GM21526 (cell line): Measurements from ENCODE around the gene STEAP4.
A peak's percentile ranks its signal among the peaks of the same experiment; 100 is the strongest.

Source experiments
- ATAC-seq: cut with Tn5 transposase; IDR thresholded peaks from one replicate; pipeline ENCODE4 v1.9.1; 2021; ENCODE audit warnings: moderate library complexity; ENCODE audit not compliant: unreplicated experiment, low FRiP score

The STEAP4 gene

DNA sequence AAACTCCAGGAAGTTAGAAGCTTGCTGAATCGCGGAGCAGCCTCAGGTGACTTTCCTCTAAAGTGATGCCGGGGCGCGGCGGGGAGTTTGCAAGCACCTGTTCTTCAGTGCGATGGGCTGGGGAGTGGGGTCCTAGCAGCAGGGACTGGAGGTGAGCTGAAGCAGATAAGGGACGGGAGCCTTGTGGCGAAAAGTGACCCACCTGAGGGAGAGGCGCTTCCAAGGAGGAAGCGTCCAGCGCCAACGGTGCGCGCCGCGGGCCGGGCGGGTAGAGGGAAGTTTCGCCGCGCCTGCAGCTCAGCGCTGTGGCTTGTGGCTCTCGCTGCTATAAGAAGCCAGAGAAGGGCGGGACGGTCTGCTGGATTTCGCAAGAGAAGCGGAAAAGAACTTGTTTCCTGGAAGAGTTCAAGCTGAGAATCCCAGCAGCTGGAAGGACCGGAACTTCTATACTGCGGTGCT is at the start of gene STEAP4:
STEAP4 (minus strand) TSS at position 305 of the 459 bp plus-strand sequence. CDS start 22,625 bp downstream, outside the sequence.
- ATAC-seq = no peak

- no peak for ATAC-seq
These were observed 48.3 kb upstream of the STEAP4 start for GRCh38 chr7:88355011-88355410.

DNA sequence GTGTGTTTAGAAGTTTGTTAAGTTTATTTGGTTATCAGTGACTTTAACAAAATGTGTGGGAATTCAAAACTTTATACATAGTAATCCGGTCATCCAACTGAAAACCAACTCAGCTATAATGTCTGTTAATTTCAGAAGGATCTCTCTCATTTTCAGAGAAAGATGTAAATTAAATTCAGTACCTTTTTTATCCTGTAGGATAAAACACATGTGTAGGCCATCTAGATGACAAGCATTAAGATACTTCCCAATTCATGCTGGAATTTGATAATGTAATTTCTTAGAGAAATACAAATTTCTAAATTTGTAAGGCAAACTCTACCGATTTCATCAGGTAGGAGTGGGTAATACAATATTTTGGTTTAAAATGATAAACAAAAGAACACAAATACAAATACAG is 43.4 kb upstream of the STEAP4 start:
- no peak for ATAC-seq

DNA sequence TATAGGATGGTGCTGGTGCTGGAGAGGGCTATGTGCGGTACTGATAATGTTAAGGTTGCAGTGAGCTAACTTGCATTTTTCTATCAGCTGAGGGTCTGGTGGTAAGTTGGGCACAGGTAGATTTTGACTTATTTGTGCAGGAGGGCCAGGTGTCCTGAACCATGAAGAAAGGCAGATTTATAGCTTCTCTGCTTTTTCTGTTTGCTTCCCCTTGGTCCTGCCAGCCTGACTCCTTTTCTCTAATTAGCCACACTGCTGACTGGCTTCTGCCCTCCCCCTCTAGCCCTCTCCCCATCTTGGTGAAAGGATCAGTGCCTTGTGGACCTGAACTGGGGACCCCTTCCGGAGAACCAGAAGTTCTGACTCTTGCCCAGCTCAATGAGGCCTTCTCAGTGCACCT is 40.8 kb upstream of the STEAP4 start:
- no peak for ATAC-seq

- no peak for ATAC-seq
These were observed 40.4 kb upstream of the STEAP4 start for GRCh38 chr7:88347090-88347489.

- no peak for ATAC-seq
These were observed 39.7 kb upstream of the STEAP4 start for GRCh38 chr7:88346357-88346756.

- ATAC-seq = peak; percentile 54
These were observed 38.5 kb upstream of the STEAP4 start for GRCh38 chr7:88344956-88345832.

- ATAC-seq = no peak
These were observed 37.6 kb upstream of the STEAP4 start for GRCh38 chr7:88344271-88344670.

DNA sequence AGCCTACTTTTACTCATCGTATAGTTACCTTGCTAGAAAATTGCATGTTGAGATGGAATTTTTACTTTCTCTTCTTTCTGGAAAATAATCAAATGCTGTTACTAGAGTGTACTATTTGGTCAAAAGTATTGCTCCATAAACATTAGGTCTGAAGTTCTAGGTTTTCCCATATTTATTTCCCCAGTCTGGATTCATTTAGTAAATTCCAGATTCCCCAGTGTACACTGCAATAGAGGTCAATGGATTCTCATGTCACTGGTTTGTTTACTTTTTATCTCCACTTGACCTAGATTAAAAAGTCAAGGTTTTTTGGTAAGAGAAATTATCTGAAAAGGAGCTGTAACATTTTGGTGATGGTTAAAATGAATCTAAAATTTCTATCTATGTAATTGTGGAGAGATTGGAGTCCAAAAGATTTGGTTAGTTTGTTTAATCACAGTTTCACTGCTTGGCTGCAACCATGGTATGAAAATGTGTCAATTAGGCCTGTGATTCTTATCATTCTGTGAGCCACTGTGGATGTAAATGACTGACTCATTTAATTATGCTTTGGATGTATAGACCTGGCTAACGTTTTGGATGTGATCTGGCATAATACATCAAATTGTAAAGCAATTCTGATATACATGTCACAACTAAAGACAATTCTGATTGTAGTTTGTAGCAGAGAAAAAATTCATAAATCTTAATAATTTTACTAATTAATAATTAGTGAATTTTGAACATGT is 32.7 kb upstream of the STEAP4 start:
- ATAC-seq = no peak

GRCh38 chr7:88338503-88338902 is 31.8 kb upstream of the STEAP4 start:
- ATAC-seq = no peak

DNA sequence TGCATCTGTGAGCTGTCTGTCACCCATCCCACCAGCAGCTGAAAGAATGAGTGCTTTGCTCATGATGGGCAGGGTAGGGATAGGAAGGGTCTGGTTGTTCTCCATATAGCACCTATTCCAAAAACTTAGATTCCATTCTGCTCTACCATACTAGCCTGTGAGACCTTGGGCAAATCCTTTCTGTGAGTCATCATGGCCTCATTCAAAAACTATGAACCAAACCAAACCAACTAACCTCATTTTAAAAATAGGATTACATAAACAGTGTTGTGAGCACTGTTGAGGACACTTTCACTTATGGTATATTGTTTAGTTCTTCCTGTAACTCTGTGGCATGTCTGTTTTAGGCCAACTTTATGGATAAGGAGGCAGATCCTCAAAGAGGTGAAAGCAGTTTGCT is 30.9 kb upstream of the STEAP4 start:
- ATAC-seq = no peak

GRCh38 chr7:88331322-88331721 is 24.6 kb upstream of the STEAP4 start:
- ATAC-seq = no peak

GRCh38 chr7:88329532-88330463 is 23.1 kb upstream of the STEAP4 start:
- ATAC-seq = no peak

- no peak for ATAC-seq
These were observed 22.1 kb upstream of the STEAP4 start for GRCh38 chr7:88328787-88329186.

DNA sequence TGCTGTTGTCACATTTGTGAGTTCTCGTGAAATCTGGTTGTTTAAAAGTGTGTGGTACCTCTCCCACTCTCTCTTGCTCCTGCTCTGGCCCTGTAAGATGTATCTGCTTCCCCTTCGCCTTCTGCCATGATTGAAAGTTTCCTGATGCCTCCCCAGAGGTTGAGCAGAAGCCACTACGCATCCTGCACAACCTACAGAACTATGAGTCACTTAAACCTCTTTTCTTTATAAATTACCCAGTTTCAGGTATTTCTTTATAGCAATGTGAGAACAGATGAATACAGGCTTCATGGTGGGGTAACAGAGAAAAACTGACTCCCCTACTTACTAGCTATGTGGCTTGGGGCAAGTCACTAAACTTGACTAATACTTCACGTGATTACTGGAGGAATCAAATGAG is 18.0 kb upstream of the STEAP4 start:
- ATAC-seq = no peak

DNA sequence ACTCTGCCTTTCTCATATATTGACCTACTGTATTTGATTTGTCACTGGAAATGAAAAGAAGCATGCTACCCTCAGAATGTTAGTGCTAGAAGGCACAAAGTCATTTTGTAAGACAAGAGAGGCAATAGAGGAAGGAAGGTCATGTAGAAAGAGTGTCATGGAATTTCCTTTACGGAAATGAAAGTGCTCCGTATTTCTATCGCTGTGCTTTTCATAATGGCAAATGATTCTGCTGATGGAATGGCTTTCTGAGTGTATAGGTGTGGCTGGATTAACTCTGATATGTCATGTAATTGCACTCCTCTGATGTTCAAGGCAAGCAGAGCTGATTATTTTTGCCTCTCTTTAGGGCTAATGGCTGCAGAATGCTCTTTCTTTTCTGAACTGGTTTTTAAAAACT is 15.5 kb upstream of the STEAP4 start:
- no peak for ATAC-seq

DNA sequence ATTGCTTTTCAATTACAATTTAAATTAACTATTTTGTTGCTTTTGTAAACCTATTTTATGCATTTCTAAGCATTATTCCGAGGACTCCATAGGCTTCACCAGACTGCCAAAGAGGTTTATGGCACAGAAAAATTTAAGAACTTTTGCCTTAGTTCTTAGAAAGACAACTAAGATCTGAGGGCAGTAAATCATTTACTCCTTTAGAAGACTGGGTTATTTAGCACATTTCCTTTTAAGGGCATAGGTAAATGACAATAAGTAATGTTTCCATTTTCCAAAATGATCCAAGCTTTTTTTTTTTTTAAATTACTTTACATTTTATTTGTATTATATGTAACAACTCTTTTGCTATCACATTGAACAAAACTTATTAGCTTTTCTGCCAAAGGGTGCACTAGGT is 15.0 kb upstream of the STEAP4 start:
- no peak for ATAC-seq

DNA sequence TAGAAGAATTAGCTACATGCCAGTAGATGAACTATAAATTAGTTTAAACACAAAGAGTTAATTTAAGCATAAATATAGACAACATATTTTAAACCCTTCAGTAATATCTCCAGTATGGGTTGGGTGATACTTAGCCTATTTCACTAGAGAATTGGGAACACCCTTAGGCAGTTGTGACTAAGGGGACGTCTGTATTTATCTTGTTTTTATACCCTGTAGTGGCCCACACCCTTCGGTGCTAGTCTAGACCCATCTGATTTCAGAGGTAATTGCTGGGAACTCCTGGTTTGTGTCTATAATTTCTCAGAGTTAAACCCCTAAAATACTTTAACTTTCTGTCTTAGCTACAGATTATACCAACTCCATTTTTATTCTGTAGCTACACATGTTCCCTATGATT is 11.5 kb upstream of the STEAP4 start:
- no peak for ATAC-seq

GRCh38 chr7:88317422-88317821 is 10.7 kb upstream of the STEAP4 start:
- ATAC-seq = no peak

GRCh38 chr7:88316456-88316855 is 9.8 kb upstream of the STEAP4 start:
- ATAC-seq = no peak

DNA sequence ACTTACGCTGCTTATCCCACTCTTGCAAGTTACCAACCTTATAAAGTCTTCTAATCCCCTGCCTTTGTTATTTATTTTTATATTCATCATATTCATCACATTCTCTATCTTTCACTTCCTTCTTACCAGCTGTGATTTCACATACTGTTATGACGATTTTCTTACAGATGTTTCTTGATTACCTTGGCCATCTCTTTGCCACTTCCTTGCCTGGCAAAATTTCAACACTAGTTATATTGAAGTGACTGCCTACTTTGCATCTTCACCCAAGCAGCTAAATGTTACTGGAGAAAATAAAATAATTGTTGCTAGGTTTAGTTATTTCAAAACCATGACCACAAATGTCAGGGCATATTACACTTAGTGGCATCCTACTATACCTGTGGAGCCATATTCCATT is 8.8 kb upstream of the STEAP4 start:
- no peak for ATAC-seq
